ENCODE results near the gene PLXNA1. TPM values are rescaled to one million over a fixed set of nuclear protein-coding genes. Genes with fewer than 3 reads are reported as not detected.

PLXNA1 gene
- total and polyA plus RNA-seq, 4 donors: 0.92 to 8.3 (median 4.4) TPM

DNA sequence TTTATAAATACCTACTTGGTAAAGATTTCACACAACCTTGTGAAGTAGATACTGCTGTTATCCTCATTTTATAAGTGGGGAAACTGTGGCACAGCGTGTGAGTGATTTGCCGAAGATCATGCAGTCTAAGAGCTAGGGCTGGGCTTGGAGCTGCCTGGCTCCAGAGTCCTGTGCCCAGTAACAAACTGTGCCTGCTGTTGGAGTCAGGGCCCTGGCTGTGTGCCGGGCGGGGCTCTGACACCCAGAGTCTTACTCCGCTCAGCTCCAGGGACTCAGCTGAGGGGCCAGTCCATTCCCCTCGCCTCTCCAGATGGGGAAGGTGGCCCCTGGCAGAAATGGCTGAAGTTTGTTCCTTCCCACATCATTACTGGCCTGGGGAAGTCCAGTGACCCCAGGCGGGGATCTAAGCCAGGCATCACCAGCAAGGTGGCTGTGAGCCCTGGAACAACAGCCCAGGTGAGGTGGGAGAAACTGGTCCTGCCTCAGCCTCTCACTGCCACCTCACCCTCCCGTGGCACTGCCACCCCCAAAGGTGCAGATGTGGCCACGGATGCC is 17.3 kb upstream of the PLXNA1 start:
- Histone ChIP-seq H3K9me3 (ENCODE audit: control insufficient read depth in 4 of 4, low read length in 3 of 4) (no peaks in the 10 kb centered on the region), H3K27ac (ENCODE audit: low read depth in 1 of 2, low read length in 2 of 2) (no peak overlapping the region), H3K4me3 (ENCODE audit: low read depth in 1 of 3, low read length in 3 of 3) (no peak overlapping the region), H3K4me1 (ENCODE audit: control insufficient read depth in 4 of 4, insufficient read depth in 4 of 4, low read length in 3 of 4) (peaks cover 0 to 4% (median 0%) of the 10 kb centered on the region in 4 donors), H3K36me3 (ENCODE audit: control insufficient read depth in 4 of 4, insufficient read depth in 3 of 4, low read depth in 1 of 4, low read length in 3 of 4) (no peaks in the 10 kb centered on the region), H3K27me3 (ENCODE audit: control insufficient read depth in 4 of 4, insufficient read depth in 4 of 4, low read length in 3 of 4) (no peaks in the 10 kb centered on the region), H3K9ac (ENCODE audit: low read depth in 1 of 2, low read length in 2 of 2) (no peak overlapping the region)
- no peak for DNase-seq (ENCODE audit: low spot score)
- WGBS: 88% methylated on average over 9 of the region's 9 CpGs
- TF ChIP-seq FOXA1 (IDR thresholded peaks at IDR 0.05) (no peak), HNF4A (conservative IDR thresholded peaks at IDR 0.05) (no peak), FOXA2 (IDR thresholded peaks at IDR 0.05) (no peak), JUND (IDR thresholded peaks at IDR 0.05) (no peak), HNF4G (IDR thresholded peaks at IDR 0.05) (no peak), RAD21 (IDR thresholded peaks at IDR 0.05) (no peak), YY1 (IDR thresholded peaks at IDR 0.05) (no peak), TAF1 (conservative IDR thresholded peaks at IDR 0.05) (no peak)
- TF ChIP-seq, protein P1, sequence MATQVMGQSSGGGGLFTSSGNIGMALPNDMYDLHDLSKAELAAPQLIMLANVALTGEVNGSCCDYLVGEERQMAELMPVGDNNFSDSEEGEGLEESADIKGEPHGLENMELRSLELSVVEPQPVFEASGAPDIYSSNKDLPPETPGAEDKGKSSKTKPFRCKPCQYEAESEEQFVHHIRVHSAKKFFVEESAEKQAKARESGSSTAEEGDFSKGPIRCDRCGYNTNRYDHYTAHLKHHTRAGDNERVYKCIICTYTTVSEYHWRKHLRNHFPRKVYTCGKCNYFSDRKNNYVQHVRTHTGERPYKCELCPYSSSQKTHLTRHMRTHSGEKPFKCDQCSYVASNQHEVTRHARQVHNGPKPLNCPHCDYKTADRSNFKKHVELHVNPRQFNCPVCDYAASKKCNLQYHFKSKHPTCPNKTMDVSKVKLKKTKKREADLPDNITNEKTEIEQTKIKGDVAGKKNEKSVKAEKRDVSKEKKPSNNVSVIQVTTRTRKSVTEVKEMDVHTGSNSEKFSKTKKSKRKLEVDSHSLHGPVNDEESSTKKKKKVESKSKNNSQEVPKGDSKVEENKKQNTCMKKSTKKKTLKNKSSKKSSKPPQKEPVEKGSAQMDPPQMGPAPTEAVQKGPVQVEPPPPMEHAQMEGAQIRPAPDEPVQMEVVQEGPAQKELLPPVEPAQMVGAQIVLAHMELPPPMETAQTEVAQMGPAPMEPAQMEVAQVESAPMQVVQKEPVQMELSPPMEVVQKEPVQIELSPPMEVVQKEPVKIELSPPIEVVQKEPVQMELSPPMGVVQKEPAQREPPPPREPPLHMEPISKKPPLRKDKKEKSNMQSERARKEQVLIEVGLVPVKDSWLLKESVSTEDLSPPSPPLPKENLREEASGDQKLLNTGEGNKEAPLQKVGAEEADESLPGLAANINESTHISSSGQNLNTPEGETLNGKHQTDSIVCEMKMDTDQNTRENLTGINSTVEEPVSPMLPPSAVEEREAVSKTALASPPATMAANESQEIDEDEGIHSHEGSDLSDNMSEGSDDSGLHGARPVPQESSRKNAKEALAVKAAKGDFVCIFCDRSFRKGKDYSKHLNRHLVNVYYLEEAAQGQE (IDR thresholded peaks at IDR 0.05): no peak
- TF ChIP-seq, protein P2, sequence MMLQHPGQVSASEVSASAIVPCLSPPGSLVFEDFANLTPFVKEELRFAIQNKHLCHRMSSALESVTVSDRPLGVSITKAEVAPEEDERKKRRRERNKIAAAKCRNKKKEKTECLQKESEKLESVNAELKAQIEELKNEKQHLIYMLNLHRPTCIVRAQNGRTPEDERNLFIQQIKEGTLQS (IDR thresholded peaks at IDR 0.05): no peak
- TF ChIP-seq, protein P3, sequence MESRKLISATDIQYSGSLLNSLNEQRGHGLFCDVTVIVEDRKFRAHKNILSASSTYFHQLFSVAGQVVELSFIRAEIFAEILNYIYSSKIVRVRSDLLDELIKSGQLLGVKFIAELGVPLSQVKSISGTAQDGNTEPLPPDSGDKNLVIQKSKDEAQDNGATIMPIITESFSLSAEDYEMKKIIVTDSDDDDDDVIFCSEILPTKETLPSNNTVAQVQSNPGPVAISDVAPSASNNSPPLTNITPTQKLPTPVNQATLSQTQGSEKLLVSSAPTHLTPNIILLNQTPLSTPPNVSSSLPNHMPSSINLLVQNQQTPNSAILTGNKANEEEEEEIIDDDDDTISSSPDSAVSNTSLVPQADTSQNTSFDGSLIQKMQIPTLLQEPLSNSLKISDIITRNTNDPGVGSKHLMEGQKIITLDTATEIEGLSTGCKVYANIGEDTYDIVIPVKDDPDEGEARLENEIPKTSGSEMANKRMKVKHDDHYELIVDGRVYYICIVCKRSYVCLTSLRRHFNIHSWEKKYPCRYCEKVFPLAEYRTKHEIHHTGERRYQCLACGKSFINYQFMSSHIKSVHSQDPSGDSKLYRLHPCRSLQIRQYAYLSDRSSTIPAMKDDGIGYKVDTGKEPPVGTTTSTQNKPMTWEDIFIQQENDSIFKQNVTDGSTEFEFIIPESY (IDR thresholded peaks at IDR 0.05): no peak

DNA sequence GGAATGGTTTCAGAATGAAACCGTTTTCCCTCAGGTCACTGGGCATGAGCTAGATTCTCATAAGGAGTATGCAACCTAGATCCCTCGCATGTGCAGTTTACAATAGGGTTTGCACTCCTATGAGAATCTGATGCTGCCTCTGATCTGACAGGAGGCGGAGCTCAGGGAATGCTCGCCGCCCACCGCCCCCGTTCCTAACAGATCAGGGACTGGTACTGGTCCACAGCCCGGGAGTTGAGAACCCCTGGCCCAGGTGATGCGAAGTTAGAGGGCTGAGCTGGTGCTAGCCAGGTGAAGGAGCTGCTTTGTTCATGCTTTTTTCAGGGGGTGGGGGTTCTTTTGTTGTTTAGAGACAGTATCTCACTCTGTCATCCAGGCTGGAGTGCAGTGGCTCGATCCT is 15.5 kb upstream of the PLXNA1 start:
- Histone ChIP-seq H3K4me1 (ENCODE audit: control insufficient read depth in 4 of 4, insufficient read depth in 4 of 4, low read length in 3 of 4) (no peaks in the 10 kb centered on the region), H3K9ac (ENCODE audit: low read depth in 1 of 2, low read length in 2 of 2) (no peak overlapping the region), H3K9me3 (ENCODE audit: control insufficient read depth in 4 of 4, low read length in 3 of 4) (no peaks in the 10 kb centered on the region), H3K4me3 (ENCODE audit: low read depth in 1 of 3, low read length in 3 of 3) (no peak overlapping the region), H3K36me3 (ENCODE audit: control insufficient read depth in 4 of 4, insufficient read depth in 3 of 4, low read depth in 1 of 4, low read length in 3 of 4) (no peaks in the 10 kb centered on the region), H3K27me3 (ENCODE audit: control insufficient read depth in 4 of 4, insufficient read depth in 4 of 4, low read length in 3 of 4) (no peaks in the 10 kb centered on the region), H3K27ac (ENCODE audit: low read depth in 1 of 2, low read length in 2 of 2) (no peak overlapping the region)
- TF ChIP-seq YY1 (IDR thresholded peaks at IDR 0.05): no peak
- TF ChIP-seq, protein P3 (IDR thresholded peaks at IDR 0.05): no peak
- TF ChIP-seq GABPA (IDR thresholded peaks at IDR 0.05 in 1 of 2, conservative IDR thresholded peaks at IDR 0.05 in 1 of 2): no peak
- no peak for TF ChIP-seq JUND (IDR thresholded peaks at IDR 0.05)
- no peak for TF ChIP-seq RAD21 (IDR thresholded peaks at IDR 0.05)
- TF ChIP-seq EGR1 (IDR thresholded peaks at IDR 0.05; ENCODE audit: low read depth in 2 of 2): no peak
- TF ChIP-seq, protein P4, sequence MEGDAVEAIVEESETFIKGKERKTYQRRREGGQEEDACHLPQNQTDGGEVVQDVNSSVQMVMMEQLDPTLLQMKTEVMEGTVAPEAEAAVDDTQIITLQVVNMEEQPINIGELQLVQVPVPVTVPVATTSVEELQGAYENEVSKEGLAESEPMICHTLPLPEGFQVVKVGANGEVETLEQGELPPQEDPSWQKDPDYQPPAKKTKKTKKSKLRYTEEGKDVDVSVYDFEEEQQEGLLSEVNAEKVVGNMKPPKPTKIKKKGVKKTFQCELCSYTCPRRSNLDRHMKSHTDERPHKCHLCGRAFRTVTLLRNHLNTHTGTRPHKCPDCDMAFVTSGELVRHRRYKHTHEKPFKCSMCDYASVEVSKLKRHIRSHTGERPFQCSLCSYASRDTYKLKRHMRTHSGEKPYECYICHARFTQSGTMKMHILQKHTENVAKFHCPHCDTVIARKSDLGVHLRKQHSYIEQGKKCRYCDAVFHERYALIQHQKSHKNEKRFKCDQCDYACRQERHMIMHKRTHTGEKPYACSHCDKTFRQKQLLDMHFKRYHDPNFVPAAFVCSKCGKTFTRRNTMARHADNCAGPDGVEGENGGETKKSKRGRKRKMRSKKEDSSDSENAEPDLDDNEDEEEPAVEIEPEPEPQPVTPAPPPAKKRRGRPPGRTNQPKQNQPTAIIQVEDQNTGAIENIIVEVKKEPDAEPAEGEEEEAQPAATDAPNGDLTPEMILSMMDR (IDR thresholded peaks at IDR 0.05; ENCODE audit: low read depth, low read length, missing input control): no peak
- no peak for TF ChIP-seq SP1 (IDR thresholded peaks at IDR 0.05)
- TF ChIP-seq FOXA2 (IDR thresholded peaks at IDR 0.05): no peak
- TF ChIP-seq RXRA (IDR thresholded peaks at IDR 0.05): no peak
- no peak for TF ChIP-seq FOXA1 (IDR thresholded peaks at IDR 0.05)
- TF ChIP-seq, protein P2 (IDR thresholded peaks at IDR 0.05): no peak
- TF ChIP-seq, protein P5, sequence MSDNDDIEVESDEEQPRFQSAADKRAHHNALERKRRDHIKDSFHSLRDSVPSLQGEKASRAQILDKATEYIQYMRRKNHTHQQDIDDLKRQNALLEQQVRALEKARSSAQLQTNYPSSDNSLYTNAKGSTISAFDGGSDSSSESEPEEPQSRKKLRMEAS (IDR thresholded peaks at IDR 0.05): no peak
- TF ChIP-seq NR2F2 (IDR thresholded peaks at IDR 0.05): no peak
- no peak for TF ChIP-seq TAF1 (conservative IDR thresholded peaks at IDR 0.05)
- 87% methylated on average over 10 of the region's 10 CpGs for WGBS
- no peak for DNase-seq (ENCODE audit: low spot score)
